ENCODE data around the gene CUL9.

The CUL9 gene

DNA sequence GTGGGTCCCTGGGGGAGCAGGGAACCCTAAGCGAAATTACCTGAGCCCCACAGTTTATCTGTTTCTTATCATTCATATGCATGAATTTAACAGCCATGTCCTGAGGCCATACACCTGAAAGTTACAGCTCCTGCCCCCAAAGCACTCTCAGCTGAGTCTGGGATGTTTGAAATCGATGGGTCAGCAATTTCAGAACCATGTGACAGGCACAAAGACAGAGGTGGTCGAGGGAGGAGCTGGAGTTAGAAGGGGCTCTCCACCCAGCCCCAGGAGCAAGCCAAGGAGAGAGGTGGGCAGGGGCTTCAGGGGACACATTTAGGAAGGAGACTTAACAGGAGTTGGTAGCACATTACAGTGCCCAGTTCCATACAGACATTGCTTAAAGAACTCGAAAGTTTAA is 76.2 kb downstream of the CUL9 start:
- peak in 1 of 2 experiments; percentile 36 for DNase-seq

DNA sequence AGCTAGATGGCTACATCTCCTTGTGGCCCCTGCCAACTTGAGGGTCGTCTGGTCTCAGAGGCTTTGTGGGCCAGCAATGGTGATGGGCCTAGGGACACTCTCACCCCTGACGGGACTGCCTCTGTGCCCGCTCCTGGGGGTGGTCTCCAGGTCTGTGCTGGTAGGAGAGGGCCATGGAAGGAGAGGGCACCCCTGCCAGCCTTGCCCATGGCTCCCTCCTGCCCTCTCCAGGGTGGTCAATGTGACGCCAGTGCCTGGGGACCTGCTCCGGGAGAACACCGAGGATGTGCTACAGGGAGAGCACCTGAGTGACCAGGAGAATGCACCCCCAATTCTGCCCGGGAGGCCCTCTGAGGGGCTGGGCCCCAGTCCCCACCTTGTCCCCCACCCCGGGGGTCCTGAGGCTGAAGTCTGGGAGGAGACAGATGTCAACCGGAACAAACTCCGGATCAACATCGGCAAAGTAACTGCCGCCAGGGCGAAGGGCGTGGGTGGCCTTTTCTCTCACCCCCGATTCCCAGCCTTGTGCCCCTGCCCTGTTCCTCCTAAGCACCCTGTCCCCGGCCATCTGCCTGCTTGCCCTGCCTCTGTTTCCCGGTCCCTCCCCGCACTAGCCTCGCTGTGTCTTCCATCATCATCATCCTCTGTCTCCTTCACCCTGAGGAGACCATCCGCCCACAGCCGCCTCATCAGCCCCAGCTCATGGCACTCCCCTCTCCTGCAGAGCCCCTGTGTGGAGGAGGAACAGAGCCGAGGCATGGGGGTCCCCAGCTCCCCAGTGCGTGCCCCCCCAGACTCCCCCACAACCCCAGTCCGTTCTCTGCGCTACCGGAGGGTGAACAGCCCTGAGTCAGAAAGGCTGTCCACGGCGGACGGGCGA is 77.1 kb downstream of the CUL9 start:
- DNase-seq, result no peak

DNA sequence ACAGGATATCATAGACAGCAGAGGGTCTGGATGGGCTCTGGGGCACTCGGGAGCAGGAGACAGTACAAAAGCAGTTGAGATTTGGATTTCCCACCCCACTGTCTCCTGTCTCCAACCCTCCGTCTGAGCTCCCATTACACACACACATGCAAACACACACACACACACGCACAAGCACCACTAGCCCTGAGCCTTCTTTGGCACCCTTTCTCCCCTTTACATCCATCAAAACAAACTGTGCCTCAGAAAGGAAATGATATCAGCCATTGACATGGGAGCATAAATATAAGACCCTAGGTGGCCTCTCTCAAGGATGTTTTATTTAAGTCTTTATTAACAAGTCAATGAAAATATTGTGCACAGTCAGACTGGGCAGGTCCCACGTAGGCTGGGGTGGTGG is 78.8 kb downstream of the CUL9 start:
- no peak for DNase-seq

DNA sequence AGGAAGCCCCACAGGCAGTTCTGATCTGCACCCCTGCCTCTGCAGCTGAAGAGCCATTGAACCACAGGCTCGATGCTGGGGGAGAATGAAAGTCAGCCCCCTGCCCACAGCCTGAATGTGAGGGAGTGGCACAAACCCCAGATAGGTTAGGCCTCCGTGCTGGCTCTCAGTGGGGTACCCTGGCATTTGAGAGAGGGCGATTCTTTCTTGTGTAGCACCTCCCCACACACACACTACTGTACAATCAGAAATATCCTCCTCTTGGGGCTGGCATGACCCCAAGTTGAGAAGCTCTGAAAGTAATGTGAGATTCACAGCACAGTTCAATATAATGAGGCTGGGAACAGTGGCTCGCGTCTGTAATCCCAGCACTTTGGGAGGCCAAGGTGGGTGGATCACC is 79.2 kb downstream of the CUL9 start:
- no peak for DNase-seq

DNA sequence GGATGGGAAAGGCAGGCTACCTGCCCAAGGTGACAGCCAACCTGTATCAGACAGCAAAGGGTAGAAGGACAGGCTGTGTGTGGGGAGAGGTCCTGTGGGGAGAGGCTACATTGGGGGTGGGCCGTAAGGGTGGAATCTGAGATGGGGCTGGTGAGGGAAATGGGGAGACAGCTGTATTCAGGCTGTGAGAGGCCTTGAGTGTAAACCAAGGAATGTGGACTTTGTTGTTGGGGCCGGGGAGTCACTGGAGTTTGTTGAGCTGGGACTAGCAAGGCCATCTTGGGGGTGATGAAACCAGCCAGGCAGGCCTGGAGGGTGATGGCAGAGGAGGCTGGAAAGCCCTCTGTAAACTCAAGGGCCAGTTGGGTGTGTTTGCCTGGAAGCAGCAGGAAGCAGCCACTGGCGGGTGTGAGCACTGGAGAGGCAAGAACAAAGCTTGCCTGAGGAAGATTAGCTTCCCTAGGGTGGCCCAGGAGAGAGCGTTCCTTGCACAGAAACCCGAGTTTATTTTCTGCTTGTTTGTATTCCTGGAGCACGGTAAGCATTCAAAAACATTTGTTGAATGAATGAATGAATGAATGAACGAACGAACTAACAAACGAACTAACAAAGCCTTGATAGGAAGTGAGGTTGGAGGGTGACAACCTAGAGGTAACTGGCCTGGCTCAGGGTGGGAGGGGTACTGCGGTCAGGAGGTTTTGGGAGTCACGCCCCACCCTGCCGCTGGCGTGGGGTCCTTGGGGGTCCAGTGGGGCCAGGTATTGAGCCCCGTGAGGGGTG is 80.2 kb downstream of the CUL9 start:
- no peak for DNase-seq

DNA sequence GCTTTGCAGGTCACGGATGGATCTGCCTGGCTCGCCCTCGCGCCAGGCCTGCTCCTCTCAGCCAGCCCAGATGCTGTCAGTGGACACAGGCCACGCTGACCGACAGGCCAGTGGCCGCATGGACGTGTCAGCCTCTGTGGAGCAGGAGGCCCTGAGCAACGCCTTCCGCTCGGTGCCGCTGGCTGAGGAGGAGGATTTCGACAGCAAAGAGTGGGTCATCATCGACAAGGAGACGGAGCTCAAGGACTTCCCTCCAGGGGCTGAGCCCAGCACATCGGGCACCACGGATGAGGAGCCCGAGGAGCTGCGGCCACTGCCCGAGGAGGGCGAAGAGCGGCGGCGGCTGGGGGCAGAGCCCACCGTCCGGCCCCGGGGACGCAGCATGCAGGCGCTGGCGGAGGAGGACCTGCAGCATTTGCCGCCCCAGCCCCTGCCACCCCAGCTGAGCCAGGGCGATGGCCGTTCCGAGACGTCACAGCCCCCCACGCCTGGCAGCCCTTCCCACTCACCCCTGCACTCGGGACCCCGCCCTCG is 80.9 kb downstream of the CUL9 start:
- DNase-seq, result no peak

DNA sequence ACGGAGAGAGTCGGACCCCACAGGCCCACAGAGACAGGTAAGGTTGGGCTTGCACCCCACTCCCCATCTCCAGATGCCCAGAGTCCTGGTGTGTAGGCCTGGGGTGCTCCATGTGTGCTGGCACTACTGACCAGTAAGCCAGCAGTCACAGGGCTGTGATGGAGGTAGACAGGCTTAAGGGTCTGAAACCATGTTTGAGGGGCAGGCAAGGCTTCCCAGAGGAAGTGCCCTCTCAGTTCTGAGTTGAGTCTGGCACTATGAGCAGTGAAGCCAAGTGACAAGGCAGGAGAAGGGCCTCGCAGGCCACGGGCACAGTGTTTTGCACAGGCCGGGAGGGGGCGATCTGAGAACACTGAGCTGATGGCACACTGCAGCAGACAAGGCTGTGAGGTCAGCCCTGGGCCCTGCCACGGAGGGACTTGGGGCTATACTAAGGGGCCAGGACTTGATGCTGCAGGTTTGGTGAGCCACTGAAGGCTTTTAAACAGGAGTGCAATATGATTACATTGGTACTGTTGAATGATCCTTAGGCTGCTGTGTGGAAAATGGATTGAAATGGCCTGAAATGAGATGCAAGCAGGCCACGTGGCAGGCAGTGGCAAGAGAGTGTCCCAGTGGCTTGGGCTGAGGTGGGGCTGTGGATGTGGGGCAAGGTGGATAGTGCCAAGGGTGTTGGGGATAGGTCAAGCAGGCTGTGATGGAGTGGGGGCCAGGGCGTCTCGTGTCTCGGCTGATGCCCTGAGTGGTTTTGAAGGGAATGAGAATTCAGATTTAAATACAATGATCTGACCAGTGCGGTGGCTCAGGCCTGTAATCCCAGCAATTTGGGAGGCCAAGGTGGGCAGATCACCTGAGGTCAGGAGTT is 81.5 kb downstream of the CUL9 start:
- peak; percentile 36 to 83 for DNase-seq

DNA sequence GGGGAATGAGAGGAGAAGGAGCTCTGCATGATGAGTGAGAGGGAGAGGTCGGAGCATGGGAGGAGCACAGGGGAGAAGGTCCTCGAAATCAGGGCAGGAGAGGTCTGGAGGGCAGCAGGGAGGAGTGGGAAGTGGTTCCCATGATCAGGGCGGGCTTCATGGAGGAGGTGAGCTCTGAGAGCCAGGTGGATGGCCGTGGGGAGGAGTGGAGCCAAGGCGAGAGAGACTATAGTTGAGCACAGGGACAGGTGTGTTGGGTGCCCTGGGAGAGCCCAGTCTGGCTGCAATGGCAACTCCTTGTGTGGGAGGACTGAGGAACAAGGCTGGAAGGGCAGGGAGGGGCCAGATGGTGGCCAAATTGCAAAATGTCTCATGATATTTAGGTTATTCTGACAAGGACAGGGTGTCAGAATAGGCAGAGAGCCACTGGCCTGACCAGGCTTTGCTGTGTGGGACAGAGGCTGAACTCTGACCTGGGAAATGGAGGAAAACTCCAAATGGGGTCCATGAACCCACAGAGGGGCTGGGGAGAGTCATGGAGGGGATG is 82.7 kb downstream of the CUL9 start:
- no peak for DNase-seq

DNA sequence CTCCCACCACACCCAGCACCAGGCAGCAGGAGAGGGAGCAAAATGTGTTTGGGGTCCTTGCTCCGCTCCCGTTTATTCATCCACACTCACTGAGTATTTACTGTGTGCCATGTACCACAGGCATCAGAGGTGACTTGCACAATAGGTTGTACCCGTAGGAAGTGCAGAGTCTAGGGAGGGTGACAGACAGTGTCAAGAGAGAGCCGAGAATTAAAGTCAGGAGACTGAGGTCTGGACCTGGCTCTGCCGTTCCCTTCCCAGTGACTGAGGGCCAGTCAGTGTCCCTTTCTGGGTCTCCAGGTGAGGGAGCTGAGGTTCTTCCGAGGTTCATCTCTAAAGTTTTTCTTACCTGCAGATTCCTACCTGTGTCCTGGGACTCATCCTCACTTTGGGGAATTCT is 83.6 kb downstream of the CUL9 start:
- no peak for DNase-seq

DNA sequence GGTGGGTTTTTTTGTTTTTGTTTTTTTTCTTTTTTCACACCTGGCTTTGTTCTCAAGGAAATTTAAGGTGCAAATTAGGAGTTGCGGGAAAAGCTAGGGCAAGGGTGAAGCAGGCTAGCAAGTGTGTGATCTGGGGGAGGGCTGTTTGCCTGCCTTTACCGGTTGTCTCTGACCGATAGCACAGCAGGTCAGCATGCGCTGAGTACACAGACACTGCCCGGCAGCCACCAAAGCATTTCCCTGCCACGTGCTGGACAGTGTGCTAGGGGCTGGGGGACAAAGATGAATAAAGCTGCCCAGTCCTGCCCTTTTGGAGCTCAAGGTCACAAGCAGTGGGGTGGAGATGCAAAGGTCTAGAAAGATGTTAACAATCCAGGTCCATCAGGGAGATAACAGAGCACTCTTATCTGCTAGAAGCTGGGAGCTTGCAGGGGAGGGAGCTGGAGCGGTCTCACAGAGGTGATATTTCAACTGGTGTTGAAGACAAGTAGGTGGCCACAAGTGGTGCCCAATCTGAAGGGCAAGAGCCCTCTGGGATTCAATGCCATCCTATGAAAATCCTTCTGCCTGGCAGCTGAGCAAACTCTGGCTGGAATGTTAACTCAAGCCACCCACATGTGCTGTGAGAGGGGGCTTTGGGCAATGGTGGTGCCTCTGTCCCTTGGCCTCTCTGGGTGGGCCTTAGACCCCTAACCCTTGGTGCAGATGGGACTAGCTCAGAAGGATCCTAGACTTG is 85.8 kb downstream of the CUL9 start:
- DNase-seq, result no peak

DNA sequence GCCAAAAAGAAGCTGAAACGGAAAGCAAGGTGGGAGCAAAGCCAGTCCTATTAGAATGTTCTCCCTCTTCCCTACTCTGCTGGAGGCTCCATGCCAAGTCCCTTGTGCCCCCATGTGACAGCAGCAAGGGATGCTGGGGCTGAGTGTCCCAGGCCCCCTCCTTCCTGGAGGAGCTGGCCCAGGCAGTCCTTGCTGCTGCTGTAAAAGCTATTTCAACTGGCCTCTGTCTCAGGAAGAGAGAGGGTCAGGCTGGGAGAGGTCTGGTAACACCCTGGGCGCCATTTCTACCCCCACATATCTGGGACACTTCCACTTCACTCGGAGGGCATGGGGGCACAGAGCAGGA is 86.3 kb downstream of the CUL9 start:
- no peak for DNase-seq

DNA sequence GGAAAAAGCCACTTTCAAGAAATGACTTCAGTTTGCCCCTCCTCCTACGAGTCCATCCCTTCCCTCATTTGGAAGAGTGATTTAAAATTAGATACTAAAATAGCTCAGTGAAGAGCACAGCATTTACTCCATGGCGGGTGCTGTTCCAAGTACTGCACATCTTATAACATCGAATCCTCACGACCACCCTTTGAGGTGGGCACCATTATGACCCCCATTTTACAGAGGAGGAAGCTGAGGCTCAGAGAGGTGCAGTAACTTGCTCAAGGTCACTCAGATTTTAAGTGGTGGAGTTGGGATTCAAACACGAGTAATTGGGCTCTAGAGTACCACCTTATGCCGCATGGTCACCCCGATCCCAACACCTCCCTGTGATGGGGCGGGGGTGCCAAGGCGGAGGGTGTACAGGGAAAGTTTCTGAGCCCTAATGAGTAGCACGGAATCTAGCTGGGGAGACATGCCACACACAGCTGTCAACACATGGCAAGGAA is 86.8 kb downstream of the CUL9 start:
- DNase-seq, result no peak

DNA sequence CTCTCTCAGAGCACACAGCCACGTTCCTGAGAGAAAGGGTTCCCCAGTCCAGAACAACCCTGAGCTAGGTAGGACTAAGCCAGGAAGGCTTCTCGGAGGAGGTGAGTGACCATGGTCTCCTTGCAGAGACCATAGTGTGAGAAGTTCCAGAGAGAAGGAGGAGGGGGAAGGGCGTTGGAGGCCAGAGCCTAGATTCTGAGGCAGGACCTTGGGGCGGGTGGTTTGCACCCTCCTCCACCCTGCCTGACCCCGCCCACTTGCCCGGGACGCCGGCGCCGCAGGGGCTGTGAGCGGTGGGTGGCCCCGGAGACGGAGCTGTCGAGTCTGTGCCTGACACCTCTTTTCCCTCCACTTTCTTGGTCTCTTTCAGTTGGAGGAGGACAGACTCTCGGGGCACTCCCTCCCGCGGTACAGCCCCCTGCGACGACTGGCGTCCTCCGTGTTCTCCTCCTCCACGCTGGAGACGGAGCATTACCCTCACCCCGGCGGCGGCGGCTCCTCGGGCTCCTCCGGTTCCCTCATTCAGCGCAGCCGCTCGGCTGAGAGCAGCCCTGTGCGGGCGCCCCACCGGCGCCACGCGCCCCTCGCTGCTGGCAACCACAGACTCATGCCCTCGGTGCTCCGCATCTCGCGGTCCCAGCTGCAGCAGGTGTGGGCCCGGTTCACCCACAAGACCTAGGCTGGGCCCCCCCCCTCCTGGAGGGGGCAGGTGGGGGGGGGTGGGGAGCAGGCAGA is 87.4 kb downstream of the CUL9 start:
- peak in 1 of 2 experiments; percentile 57 for DNase-seq

DNA sequence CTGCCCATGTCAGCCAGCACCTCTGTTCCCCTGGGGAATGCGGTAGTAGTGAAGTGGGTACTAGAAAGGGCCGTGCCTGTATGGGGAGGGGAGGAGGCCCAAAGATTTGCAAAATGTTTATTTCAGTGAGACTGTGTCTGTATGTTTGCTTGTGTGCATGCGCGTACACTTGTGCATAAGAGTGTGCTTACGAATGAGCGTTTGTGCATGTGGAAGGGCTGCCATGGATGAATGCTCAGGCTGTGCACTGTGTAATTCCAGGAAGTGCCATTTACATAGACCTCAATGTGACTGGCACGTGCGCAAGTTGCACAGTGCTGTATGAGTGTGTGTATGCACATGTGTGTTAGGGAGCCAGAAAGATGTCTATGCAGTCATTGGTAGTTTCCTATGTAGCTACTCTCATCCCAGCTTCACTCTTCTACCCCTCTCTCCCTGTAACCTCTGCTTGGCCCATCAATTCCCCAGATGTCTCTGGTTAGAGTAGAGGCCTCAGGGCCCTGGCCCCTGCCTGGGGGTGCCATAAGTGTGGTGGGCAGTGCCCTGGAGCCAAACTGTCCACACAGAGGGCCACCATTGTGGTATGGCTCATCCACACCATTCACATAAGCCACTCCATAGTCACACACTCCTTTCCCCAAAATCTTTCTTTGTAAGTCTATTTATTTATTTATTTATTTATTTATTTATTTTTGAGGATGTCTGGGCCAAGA is 89.3 kb downstream of the CUL9 start:
- peak; percentile 18 to 30 for DNase-seq

DNA sequence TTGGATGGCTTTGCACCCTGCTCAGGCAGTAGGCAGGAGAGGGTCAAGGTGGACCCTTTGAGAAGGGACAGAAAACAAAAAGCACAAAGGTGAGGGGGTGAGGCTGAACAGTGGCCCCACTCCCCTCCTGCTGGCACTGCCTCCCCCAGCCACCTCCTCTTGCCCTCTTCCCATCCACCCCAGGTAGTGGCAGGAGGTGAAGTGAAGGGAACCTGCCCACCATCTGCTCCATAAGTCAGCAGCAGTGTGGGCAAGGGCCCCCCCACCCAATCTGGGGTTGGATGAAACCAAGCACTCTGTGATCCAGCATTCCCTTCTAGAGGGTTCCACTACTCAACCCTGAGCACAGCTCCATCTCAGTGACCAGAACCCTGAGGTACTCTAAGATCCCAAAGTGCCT is 89.9 kb downstream of the CUL9 start:
- no peak for DNase-seq

DNA sequence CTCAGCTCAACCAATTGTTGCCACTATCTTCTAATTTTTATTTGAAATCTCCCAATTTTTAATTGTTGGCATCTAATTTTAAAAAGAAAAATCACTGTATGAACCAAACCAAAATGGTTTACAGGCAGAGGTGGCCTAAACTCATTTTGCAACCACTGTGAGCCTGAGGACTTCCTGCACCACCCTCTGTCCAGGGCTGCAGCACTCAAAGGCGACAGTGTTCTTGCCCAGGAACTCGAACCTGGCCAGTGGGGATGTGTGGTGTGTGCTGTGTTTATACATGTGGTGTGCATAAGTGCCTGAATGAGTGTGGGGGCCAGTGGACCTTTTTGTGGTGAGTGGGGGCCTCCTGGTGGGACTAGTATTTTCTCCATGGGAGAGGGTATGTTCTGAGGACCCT is 91.7 kb downstream of the CUL9 start:
- DNase-seq, result no peak
